Stomach (tissue), 4 donors: Measurements from ENCODE around the gene OR6C68.

Experiments
- EP300 ChIP-seq: sonication (generic); formaldehyde crosslinking; IDR thresholded peaks from one replicate; pipeline ENCODE4 v1.6.1; 2017; ENCODE audit warnings: antibody characterized with exemption
- POLR2A ChIP-seq, 4 donors: fragments of 450-650 bp; IDR thresholded peaks; one replicate each; pipeline ENCODE4 v1.6.1; 2016; ENCODE audit warnings: antibody characterized with exemption in 4 of 4, control low read depth in 2 of 4, mild to moderate bottlenecking in 1 of 4, moderate library complexity in 1 of 4
- TF ChIP-seq, protein P1 (sequence below), 7 experiments: fragments of 450-650 bp in 4 of 7; fragments of 200-600 bp in 3 of 7; sonication (generic) in 3 of 7; IDR thresholded peaks; one replicate each; pipeline ENCODE4 v1.5.1; 2016 to 2019; ENCODE audit warnings: antibody characterized with exemption in 7 of 7, control low read depth in 2 of 7, mild to moderate bottlenecking in 1 of 7

DNA sequence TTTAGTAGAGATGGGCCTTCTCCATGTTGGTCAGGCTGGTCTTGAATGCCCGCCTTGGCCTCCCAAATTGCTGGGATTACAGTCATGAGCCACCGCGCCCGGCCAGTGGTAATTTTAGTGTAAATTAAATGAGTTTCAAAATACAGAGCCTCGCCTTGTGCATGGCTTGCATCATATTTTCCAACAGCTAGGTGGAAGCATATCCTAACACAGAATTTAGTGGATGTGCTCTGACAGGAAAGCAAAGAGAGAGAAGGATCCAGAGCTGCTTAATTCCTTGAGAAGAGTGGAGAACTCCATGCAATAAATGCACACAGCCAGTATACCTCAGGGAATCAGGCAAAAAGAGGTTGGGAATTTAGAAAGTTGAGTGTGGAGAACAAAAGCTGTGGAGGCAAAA, 45.9 kb upstream of the OR6C68 start:
- TF ChIP-seq EP300: no peak
- no peak for TF ChIP-seq POLR2A (IDR thresholded peaks at IDR 0.05)
- TF ChIP-seq, protein P1, sequence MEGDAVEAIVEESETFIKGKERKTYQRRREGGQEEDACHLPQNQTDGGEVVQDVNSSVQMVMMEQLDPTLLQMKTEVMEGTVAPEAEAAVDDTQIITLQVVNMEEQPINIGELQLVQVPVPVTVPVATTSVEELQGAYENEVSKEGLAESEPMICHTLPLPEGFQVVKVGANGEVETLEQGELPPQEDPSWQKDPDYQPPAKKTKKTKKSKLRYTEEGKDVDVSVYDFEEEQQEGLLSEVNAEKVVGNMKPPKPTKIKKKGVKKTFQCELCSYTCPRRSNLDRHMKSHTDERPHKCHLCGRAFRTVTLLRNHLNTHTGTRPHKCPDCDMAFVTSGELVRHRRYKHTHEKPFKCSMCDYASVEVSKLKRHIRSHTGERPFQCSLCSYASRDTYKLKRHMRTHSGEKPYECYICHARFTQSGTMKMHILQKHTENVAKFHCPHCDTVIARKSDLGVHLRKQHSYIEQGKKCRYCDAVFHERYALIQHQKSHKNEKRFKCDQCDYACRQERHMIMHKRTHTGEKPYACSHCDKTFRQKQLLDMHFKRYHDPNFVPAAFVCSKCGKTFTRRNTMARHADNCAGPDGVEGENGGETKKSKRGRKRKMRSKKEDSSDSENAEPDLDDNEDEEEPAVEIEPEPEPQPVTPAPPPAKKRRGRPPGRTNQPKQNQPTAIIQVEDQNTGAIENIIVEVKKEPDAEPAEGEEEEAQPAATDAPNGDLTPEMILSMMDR (IDR thresholded peaks at IDR 0.05): no peak
